H1 (cell line): ENCODE data around the gene SLC6A3. TPM values are rescaled to one million over a fixed set of nuclear protein-coding genes. Genes with fewer than 3 reads are reported as not detected.
A peak's percentile ranks its signal among the peaks of the same experiment; 100 is the strongest.

Source experiments
- CTCF ChIA-PET: fragments of 300-600 bp; sonication (Branson Sonifier 250); formaldehyde crosslinking; loops from one replicate; lab custom pipeline; 2021; ENCODE audit not compliant: partially characterized antibody; lab: Charles Lee
- POLR2A ChIA-PET: fragments of 300-600 bp; sonication (Branson Sonifier 250); formaldehyde crosslinking; loops from one replicate; lab custom pipeline; 2021; ENCODE audit warnings: inconsistent platforms; ENCODE audit not compliant: partially characterized antibody; lab: Charles Lee
- DNase-seq, 2 experiments: peaks; one replicate each; pipeline versions ENCODE4 v3.0.0 to v3.0.0-alpha.2; 2010 to 2022; ENCODE audit warnings: low spot score in 2 of 2, low read depth in 1 of 2, mixed read lengths in 1 of 2
- FAIRE-seq: peaks from 2 replicates; lab custom pipeline; 2011; peaks lifted over from hg19 to GRCh38; lab: Jason Lieb, UNC
- H2AFZ ChIP-seq: 2 replicates; pipeline ENCODE4 v1.8.1; 2012; ENCODE audit warnings: low read length, inconsistent platforms
- H2AK5ac ChIP-seq: 2 replicates; pipeline ENCODE4 v1.6.1; 2013; ENCODE audit warnings: low read depth, low read length
- H2BK120ac ChIP-seq: replicated peaks from 2 replicates; pipeline ENCODE3; 2013; ENCODE audit warnings: low read depth, low read length, inconsistent platforms
- H2BK12ac ChIP-seq: 2 replicates; pipeline ENCODE4 v1.6.1; 2013; ENCODE audit warnings: low read depth, low read length
- H2BK15ac ChIP-seq: 2 replicates; pipeline ENCODE4 v1.6.1; 2013; ENCODE audit warnings: low read length
- H2BK20ac ChIP-seq: 2 replicates; pipeline ENCODE4 v1.6.1; 2013; ENCODE audit warnings: low read length
- H2BK5ac ChIP-seq: 2 replicates; pipeline ENCODE4 v1.6.1; 2013; ENCODE audit warnings: low read depth, low read length
- H3K14ac ChIP-seq: 2 replicates; pipeline ENCODE4 v1.6.1; 2013; ENCODE audit warnings: inconsistent platforms; ENCODE audit not compliant: insufficient read length
- H3K18ac ChIP-seq: 2 replicates; pipeline ENCODE4 v1.6.1; 2013; ENCODE audit warnings: low read length; ENCODE audit errors: extremely low read depth
- H3K23ac ChIP-seq: 2 replicates; pipeline ENCODE4 v1.6.1; 2013; ENCODE audit warnings: inconsistent platforms; ENCODE audit not compliant: insufficient read length
- H3K23me2 ChIP-seq: 2 replicates; pipeline ENCODE4 v1.6.1; 2013; ENCODE audit warnings: low read depth, low read length
- H3K27ac ChIP-seq: 2 replicates; pipeline ENCODE4 v1.6.1; 2011; ENCODE audit warnings: low read depth, low read length, inconsistent platforms
- H3K27me3 ChIP-seq, 4 experiments: replicated peaks in 1 of 4; 1 replicate in 1 of 4; 2 replicates in 3 of 4; pipeline versions ENCODE4 v1.6.1 to v1.8.1; 2011 to 2013; ENCODE audit warnings: low read length in 3 of 4, mild to moderate bottlenecking in 3 of 4, inconsistent platforms in 2 of 4, mixed read lengths in 2 of 4, moderate library complexity in 1 of 4; ENCODE audit not compliant: control insufficient read depth in 3 of 4, insufficient read depth in 3 of 4; ENCODE audit errors: extremely low read depth in 1 of 4
- H3K36me3 ChIP-seq, 4 experiments: 2 replicates each; pipeline versions ENCODE4 v1.6.1 to v1.8.1; 2011 to 2013; ENCODE audit warnings: mild to moderate bottlenecking in 4 of 4, low read length in 3 of 4, moderate library complexity in 2 of 4, control low read depth in 1 of 4, inconsistent platforms in 1 of 4; ENCODE audit not compliant: insufficient read depth in 4 of 4, control insufficient read depth in 2 of 4
- H3K4ac ChIP-seq: replicated peaks from 2 replicates; pipeline ENCODE3; 2013; ENCODE audit warnings: low read length, low read depth, mixed read lengths, inconsistent platforms; ENCODE audit not compliant: insufficient read length
- H3K4me1 ChIP-seq, 4 experiments: replicated peaks in 1 of 4; 1 replicate in 1 of 4; 2 replicates in 3 of 4; pipeline versions ENCODE4 v1.6.1 to v1.8.1; 2011 to 2013; ENCODE audit warnings: low read length in 3 of 4, inconsistent platforms in 2 of 4, mixed read lengths in 1 of 4; ENCODE audit not compliant: insufficient read depth in 4 of 4, control insufficient read depth in 3 of 4
- H3K4me2 ChIP-seq, 2 experiments: 2 replicates each; pipeline versions ENCODE4 v1.6.1 to v1.8.1; 2011 to 2013; ENCODE audit warnings: low read depth in 2 of 2, low read length in 2 of 2, control low read depth in 1 of 2, inconsistent platforms in 1 of 2, mild to moderate bottlenecking in 1 of 2; ENCODE audit not compliant: insufficient read depth in 1 of 2
- H3K4me3 ChIP-seq, 4 experiments: fragments of 200-600, 300-600 bp in 1 of 4; sonication (generic), shearing (Covaris generic), sonication (Bioruptor Twin) in 1 of 4; 2 replicates each; pipeline versions ENCODE4 v1.5.1 to v1.8.1; 2011 to 2016; ENCODE audit warnings: low read length in 4 of 4, low read depth in 3 of 4, control low read depth in 2 of 4, inconsistent platforms in 2 of 4, mild to moderate bottlenecking in 2 of 4, mixed read lengths in 1 of 4, moderate library complexity in 1 of 4; ENCODE audit not compliant: insufficient read depth in 2 of 4; ENCODE audit errors: extremely low read depth in 1 of 4
- H3K56ac ChIP-seq: replicated peaks from 2 replicates; pipeline ENCODE3; 2013; ENCODE audit warnings: low read depth, mild to moderate bottlenecking, mixed read lengths, low read length, inconsistent platforms; ENCODE audit not compliant: insufficient read length
- H3K79me1 ChIP-seq: 2 replicates; pipeline ENCODE4 v1.6.1; 2013; ENCODE audit warnings: low read depth, low read length, control low read depth
- H3K79me2 ChIP-seq, 2 experiments: 2 replicates each; pipeline versions ENCODE4 v1.6.1 to v1.8.1; 2012 to 2013; ENCODE audit warnings: low read length in 2 of 2, mild to moderate bottlenecking in 2 of 2, inconsistent platforms in 1 of 2; ENCODE audit not compliant: insufficient read depth in 2 of 2, control insufficient read depth in 1 of 2
- H3K9ac ChIP-seq, 4 experiments: replicated peaks in 1 of 4; 1 replicate in 1 of 4; 2 replicates in 3 of 4; pipeline versions ENCODE4 v1.6.1 to v1.8.1; 2011 to 2013; ENCODE audit warnings: low read depth in 3 of 4, low read length in 3 of 4, control low read depth in 2 of 4, mild to moderate bottlenecking in 2 of 4, moderate library complexity in 2 of 4, inconsistent platforms in 1 of 4; ENCODE audit errors: extremely low read depth in 1 of 4
- H3K9me3 ChIP-seq, 2 experiments: 2 replicates each; pipeline versions ENCODE4 v1.6.1 to v1.8.1; 2012 to 2013; ENCODE audit warnings: mild to moderate bottlenecking in 2 of 2, moderate library complexity in 2 of 2, control low read depth in 1 of 2, inconsistent platforms in 1 of 2, low read depth in 1 of 2, low read length in 1 of 2, mixed read lengths in 1 of 2; ENCODE audit not compliant: insufficient read depth in 2 of 2
- H4K20me1 ChIP-seq, 2 experiments: replicated peaks in 1 of 2; 2 replicates each; pipeline versions ENCODE3 to v1.8.1; 2011 to 2013; ENCODE audit warnings: inconsistent platforms in 2 of 2, low read length in 2 of 2, mild to moderate bottlenecking in 1 of 2; ENCODE audit not compliant: insufficient read depth in 2 of 2, control insufficient read depth in 1 of 2
- H4K5ac ChIP-seq: 2 replicates; pipeline ENCODE4 v1.6.1; 2013; ENCODE audit warnings: low read length, low read depth, mixed read lengths, inconsistent platforms; ENCODE audit not compliant: insufficient read length
- H4K8ac ChIP-seq: 2 replicates; pipeline ENCODE4 v1.8.0; 2013; ENCODE audit warnings: mild to moderate bottlenecking, moderate library complexity, low read length, inconsistent platforms; ENCODE audit not compliant: insufficient read depth; ENCODE audit errors: extremely low read depth
- H4K91ac ChIP-seq: replicated peaks from 2 replicates; pipeline ENCODE3; 2013; ENCODE audit warnings: low read length, mixed read lengths, inconsistent platforms; ENCODE audit not compliant: insufficient read length
- ASH2L ChIP-seq: fragments of 200-600, 300-600 bp; sonication (generic); IDR thresholded peaks from one replicate; pipeline ENCODE4 v1.7.1; 2017; ENCODE audit warnings: low read length
- BCL11A ChIP-seq, 2 experiments: IDR thresholded peaks; one replicate each; pipeline ENCODE4 v1.6.1; 2011; ENCODE audit warnings: low read depth in 2 of 2, low read length in 2 of 2, mild to moderate bottlenecking in 2 of 2
- CEBPB ChIP-seq: IDR thresholded peaks from 2 replicates; pipeline ENCODE4 v1.6.1; 2012; ENCODE audit warnings: low read depth, low read length
- GTF2F1 ChIP-seq: IDR thresholded peaks from 2 replicates; pipeline ENCODE4 v1.6.1; 2012; ENCODE audit warnings: low read depth, low read length, improper control_type of control experiment, borderline replicate concordance
- KDM1A ChIP-seq: fragments of 200-600, 300-600 bp; sonication (generic); IDR thresholded peaks from 2 replicates; pipeline ENCODE4 v1.7.1; 2016; ENCODE audit warnings: mild to moderate bottlenecking, low read length, borderline replicate concordance
- POLR2A ChIP-seq, 2 experiments: IDR thresholded peaks; 1 replicate in 1 of 2; 2 replicates in 1 of 2; pipeline ENCODE4 v1.6.1; 2011; ENCODE audit warnings: low read depth in 2 of 2, low read length in 2 of 2, mild to moderate bottlenecking in 2 of 2; ENCODE audit errors: control extremely low read depth in 1 of 2
- RFX5 ChIP-seq: IDR thresholded peaks from 2 replicates; pipeline ENCODE4 v1.6.1; 2011; ENCODE audit warnings: low read depth, low read length, improper control_type of control experiment, borderline replicate concordance
- RNF2 ChIP-seq: fragments of 200-900, 300-1000 bp; sonication (generic); IDR thresholded peaks from 2 replicates; pipeline ENCODE4 v1.7.1; 2016; ENCODE audit warnings: borderline replicate concordance, low read depth, mild to moderate bottlenecking, antibody characterized with exemption, low read length; ENCODE audit not compliant: poor library complexity, severe bottlenecking; ENCODE audit errors: missing control alignments
- WGBS, 2 experiments: shearing (Covaris generic) in 1 of 2; methylation state at CpG; one replicate each; pipeline versions ENCODE4 v1.1.6 to v1.1.7; 2013 to 2015; ENCODE audit warnings: low lambda C conversion rate in 2 of 2, mixed read lengths in 2 of 2, inconsistent platforms in 1 of 2, low coverage in 1 of 2, missing lambda C conversion rate in 1 of 2; ENCODE audit not compliant: insufficient replicate concordance in 2 of 2, insufficient coverage in 1 of 2, insufficient read length in 1 of 2; ENCODE audit errors: extremely low coverage in 1 of 2, missing lambda C conversion rate in 1 of 2; 5-methylcytosine and 5-hydroxymethylcytosine counted together
- polyA plus RNA-seq, 7 experiments: library from polyadenylated mRNA; depleted of rRNA in 3 of 7; stranded (reverse) in 5 of 7; unstranded in 2 of 7; fragments of >200 nt in 5 of 7; fragments of 200-250 nt in 2 of 7; gene quantifications; 1 replicate in 5 of 7; 2 replicates in 1 of 7; 4 replicates in 1 of 7; pipeline versions ENCODE4 v1.2.1 to v1.2.3, GENCODE V29; 2011 to 2013; ENCODE audit warnings: missing spikeins in 2 of 7, mixed read lengths in 2 of 7
- total RNA-seq: library from RNA; stranded (reverse); fragmentation: NEBNext Ultra II Directional; extraction: Animal tissue kit (Norgen Biotek cat#: 25700); gene quantifications from 2 replicates; pipeline ENCODE4 v1.2.1, GENCODE V29; 2021

The SLC6A3 gene
- total and polyA plus RNA-seq, 2 of the 8 experiments (the other 6 are each of a cell fraction or from before 2014, with no cell fraction given) = 0.48 to 0.91 TPM

DNA sequence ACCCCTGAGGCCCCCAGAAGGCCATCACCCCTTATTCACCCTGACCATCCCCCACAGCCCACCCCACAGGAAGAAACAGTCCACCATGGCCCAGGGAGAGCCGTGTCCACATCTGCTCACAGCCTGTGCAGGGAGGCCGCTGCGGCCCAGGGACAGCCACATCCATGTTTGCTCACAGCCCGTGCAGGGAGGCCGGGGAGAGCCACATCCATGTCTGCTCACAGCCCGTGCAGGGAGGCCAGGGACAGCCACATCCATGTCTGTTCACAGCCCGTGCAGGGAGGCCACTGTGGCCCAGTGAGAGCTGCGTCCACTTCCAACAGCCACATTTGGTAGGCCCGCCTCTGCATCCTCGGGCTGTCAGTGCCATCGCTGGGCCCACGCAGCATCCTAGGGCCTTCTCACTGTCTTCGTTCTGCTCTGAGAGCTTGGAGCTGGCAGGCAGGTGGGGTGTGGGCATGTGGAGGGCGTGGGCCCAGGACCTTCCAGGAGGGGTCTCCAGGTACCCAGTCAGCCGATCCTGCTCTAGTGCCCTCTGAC lies 40.4 kb upstream of the SLC6A3 start:
- CTCF ChIA-PET = no interaction called here
- Histone ChIP-seq H2BK12ac (no peak overlapping the region), H3K18ac (no peak overlapping the region), H2AK5ac (no peak overlapping the region), H3K23ac (no peak overlapping the region), H3K27ac (no peak overlapping the region), H4K91ac (no peak overlapping the region), H3K23me2 (no peaks in the 10 kb centered on the region), H3K9ac (no peak overlapping the region), H2BK5ac (no peak overlapping the region), H3K4me3 (no peak overlapping the region), H3K4ac (no peak overlapping the region), H4K8ac (peak overlapping the region; percentile 36; the same call in 1 of the 2 replicates), H2BK20ac (no peak overlapping the region), H2BK120ac (no peak overlapping the region), H3K27me3 (no peaks in the 10 kb centered on the region), H3K4me2 (no peak overlapping the region), H2AFZ (no peak overlapping the region), H3K56ac (no peak overlapping the region), H3K14ac (no peak overlapping the region), H3K79me1 (peaks cover 13% of the 10 kb centered on the region; the same call in 1 of the 2 replicates), H3K36me3 (peaks cover 34 to 61% (median 59%) of the 10 kb centered on the region in 4 experiments), H3K9me3 (no peaks in the 10 kb centered on the region), H3K79me2 (peaks cover 0 to 4% of the 10 kb centered on the region in 2 experiments; a peak in 1 of 4 replicates), H4K20me1 (peaks cover 12 to 20% of the 10 kb centered on the region in 2 experiments), H2BK15ac (no peak overlapping the region), H4K5ac (no peak overlapping the region), H3K4me1 (peaks cover 0 to under 1% (median 0%) of the 10 kb centered on the region in 4 experiments; a peak in 1 of 7 replicates)
- 85% methylated on average over 15 of the region's 15 CpGs; no CpG with 5 or more reads in 1 of the 2 experiments for WGBS, 2 experiments
- POLR2A ChIA-PET = interaction anchor here (1.2 kb wide), 2 partner anchors 10 to 20 kb away, joined by 3 to 4 read pairs; no protein-coding TSS in a partner anchor
- DNase-seq = no peak
- no peak for FAIRE-seq
- no peak for TF ChIP-seq ASH2L
- TF ChIP-seq GTF2F1 = no peak
- TF ChIP-seq KDM1A = no peak
- TF ChIP-seq RNF2 = no peak
- no peak for TF ChIP-seq RFX5
- no peak for TF ChIP-seq CEBPB
- TF ChIP-seq POLR2A (IDR thresholded peaks at IDR 0.05; ENCODE audit: control extremely low read depth in 1 of 2, low read depth in 2 of 2, low read length in 2 of 2) = no peak
- TF ChIP-seq BCL11A (IDR thresholded peaks at IDR 0.05; ENCODE audit: low read depth in 2 of 2, low read length in 2 of 2) = no peak
